ENCODE data around the gene DOCK1.

The DOCK1 gene

GRCh38 chr10:127133672-127134500 is 228.7 kb downstream of the DOCK1 start:
- TF ChIP-seq CTCF (IDR thresholded peaks at IDR 0.05; ENCODE audit: extremely low read depth, missing control alignments), result no peak
- no peak for DNase-seq (ENCODE audit: low spot score)

GRCh38 chr10:127135844-127136577 is 230.8 kb downstream of the DOCK1 start:
- no peak for DNase-seq (ENCODE audit: low spot score)
- no peak for TF ChIP-seq CTCF (IDR thresholded peaks at IDR 0.05; ENCODE audit: extremely low read depth, missing control alignments)

GRCh38 chr10:127137391-127137790 is 232.2 kb downstream of the DOCK1 start:
- TF ChIP-seq CTCF (IDR thresholded peaks at IDR 0.05; ENCODE audit: extremely low read depth, missing control alignments), result no peak
- DNase-seq (ENCODE audit: low spot score), result no peak

- TF ChIP-seq CTCF (IDR thresholded peaks at IDR 0.05; ENCODE audit: extremely low read depth, missing control alignments), result no peak
- DNase-seq (ENCODE audit: low spot score), result no peak
Observed at GRCh38 chr10:127142136-127142535, 236.9 kb downstream of the DOCK1 start.

- DNase-seq (ENCODE audit: low spot score), result no peak
- no peak for TF ChIP-seq CTCF (IDR thresholded peaks at IDR 0.05; ENCODE audit: extremely low read depth, missing control alignments)
Observed at GRCh38 chr10:127142856-127143255, 237.6 kb downstream of the DOCK1 start.

- DNase-seq (ENCODE audit: low spot score), result no peak
- no peak for TF ChIP-seq CTCF (IDR thresholded peaks at IDR 0.05; ENCODE audit: extremely low read depth, missing control alignments)
Observed at GRCh38 chr10:127145173-127145572, 239.9 kb downstream of the DOCK1 start.

GRCh38 chr10:127146661-127147060 is 241.4 kb downstream of the DOCK1 start:
- no peak for TF ChIP-seq CTCF (IDR thresholded peaks at IDR 0.05; ENCODE audit: extremely low read depth, missing control alignments)
- DNase-seq (ENCODE audit: low spot score), result no peak
